Stimulated activated CD4-positive, alpha-beta T cell treated with anti-CD3 and anti-CD28 coated beads, Interleukin-12 subunit alpha, Interleukin-12 subunit beta, amount 100 ng/mL, for 4 hours (primary cell): Measurements from ENCODE around the gene GJC2.
A peak's percentile ranks its signal among the peaks of the same experiment; 100 is the strongest.
"Not testable (repeated sequence)": the region's sequence is repeated elsewhere in the genome, so short reads cannot be mapped to it uniquely, and the experiment has no call there.

Experiments
- DNase-seq: peaks from one replicate; pipeline ENCODE4 v3.0.0-alpha.2; 2020

GJC2 gene

DNA sequence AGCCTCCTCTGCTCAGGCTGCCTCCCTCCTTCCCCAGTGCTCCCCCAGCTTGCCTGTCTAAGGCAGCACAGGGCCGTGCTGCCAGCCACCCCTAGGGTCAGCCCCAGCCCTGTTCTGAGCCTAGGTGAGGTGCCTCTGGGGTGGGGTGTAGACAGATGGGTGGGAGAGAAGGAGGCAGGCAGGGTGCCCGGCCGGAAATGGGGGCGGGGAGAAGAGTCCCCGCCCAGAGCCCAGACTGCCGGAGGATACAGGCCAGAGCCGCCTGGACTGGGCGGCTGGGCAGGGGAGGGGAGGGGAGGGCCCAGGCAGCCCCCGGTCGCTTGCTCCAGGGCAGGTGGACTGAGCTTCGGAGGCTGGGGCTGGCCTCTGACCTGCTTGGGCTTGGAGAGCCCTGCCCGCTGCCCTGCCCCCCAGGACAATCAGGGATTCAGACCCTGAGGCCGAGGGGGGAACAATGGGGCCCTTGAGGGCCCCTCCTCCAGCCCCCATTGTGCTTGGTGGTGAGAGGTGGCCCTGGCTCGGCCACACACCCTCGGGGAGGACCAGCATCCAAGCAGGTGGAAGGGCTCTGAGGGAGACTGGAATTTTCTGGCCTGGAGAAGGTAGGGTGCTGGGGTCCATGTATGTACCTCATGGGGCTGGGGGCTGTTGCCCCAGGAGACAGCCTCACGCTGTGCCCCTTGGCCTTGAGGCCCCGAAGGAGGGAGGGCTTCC lies at the start of gene GJC2:
Gene GJC2 (plus strand): TSS at position 525 of the 714 bp plus-strand sequence. CDS start 7,829 bp downstream, outside the sequence.
- DNase-seq = no peak

DNA sequence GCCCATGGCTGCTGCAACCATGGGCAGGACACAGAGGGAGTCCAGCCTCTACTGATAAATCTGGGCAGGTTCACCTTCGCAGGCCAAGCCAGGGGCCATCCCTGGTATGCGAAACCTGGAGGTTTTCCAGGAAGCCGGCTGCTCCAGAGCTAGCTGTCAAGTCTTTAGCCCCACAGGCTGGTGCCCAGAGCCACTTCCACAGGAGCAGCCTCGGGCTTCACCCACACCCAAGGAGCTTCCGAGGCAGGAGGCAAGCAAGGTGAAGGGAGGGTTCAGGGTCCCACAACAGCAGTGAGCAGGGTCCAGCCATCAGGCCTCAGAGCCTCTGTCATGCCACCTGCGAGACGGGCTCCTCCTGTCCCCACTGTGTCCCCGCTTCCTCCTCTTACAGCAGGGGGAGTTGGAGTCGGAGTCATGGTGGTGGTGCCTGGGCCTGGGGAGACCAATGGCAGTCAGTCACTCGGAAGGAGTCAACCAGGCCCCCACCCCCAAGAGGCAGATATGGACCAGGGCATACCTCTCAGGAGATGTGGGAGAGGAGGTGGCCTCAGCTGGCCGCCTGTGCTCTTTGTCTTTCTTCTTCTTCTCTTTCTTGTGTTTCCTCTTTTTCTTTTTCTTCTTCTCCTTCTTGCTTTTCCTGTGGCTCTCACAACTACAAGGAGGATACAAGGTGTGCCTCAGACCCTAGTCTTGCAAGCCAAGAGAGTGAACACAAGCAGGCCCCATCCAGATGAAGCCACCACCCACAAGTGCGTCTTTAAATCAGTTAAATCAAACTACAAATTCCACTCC lies 48.7 kb upstream of the GJC2 start:
- no peak for DNase-seq

DNA sequence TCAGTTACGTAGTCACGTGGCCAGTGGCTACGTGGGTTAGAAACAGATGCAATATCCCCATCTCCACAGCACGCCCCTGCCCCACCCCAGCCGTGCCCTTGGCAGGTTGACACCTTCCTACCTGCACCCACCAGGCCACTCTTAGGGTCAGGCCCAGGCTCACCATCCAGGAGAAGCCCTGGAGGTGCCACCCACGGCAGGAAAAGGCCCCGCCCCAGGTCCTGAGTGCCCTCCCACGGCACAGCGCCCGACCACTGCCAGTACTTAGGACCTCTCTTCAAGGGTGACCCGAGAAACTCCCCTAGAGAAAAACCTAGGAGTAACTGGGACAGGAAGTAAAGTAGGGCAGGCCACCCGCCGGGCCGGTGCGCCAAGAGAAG lies 48.1 kb upstream of the GJC2 start:
- DNase-seq = no peak

- peak; percentile 54 for DNase-seq
These were observed 47.5 kb upstream of the GJC2 start for GRCh38 chr1:228101994-228102790.

DNA sequence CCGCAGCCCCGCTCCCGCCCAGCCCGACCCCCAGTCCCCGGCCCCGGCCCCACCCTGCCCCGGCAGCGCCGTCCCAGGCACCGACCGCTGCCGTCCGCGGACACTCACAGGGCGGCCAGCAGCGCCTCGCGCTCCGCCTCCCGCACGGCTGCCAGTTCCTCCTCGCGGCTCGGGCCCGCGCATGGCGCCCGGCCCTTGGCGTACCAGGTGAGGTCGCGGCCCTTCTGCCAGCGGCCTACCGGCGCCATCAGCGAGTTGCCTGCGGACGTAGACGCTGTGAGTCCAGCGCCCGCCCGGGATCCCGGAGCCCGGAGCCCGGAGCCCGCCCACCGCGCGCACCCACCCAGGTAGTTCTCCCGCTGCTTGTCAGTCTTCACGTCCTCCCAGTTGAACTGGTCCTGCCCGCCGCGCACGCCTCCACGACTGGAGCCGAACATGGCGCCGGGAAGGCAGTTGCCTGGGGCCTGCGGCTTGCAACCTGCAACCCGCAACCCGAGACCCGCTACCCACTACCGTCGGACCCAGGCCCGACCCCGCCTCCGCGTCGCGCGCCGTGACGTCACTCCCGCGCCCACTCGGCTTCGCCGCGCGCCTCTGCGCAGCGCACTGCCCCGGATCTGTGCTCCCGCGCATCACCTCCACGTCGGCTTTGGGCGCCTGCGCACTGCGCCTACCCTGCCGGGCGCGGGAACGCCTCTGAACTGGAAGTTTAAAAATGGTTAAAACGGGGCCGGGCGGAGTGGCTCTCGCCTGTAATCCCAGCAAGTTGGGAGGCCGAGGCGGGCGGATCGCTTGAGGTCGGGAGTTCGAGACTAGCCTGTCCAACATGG lies 46.7 kb upstream of the GJC2 start, which contains the start of gene C1orf35:
Gene C1orf35 (minus strand): TSS at position 535 of the 830 bp plus-strand sequence. CDS start 98 bp downstream, at position 437.
- peak; percentile 95 for DNase-seq

GRCh38 chr1:228104526-228105269 lies 45.0 kb upstream of the GJC2 start:
- DNase-seq = no peak

DNA sequence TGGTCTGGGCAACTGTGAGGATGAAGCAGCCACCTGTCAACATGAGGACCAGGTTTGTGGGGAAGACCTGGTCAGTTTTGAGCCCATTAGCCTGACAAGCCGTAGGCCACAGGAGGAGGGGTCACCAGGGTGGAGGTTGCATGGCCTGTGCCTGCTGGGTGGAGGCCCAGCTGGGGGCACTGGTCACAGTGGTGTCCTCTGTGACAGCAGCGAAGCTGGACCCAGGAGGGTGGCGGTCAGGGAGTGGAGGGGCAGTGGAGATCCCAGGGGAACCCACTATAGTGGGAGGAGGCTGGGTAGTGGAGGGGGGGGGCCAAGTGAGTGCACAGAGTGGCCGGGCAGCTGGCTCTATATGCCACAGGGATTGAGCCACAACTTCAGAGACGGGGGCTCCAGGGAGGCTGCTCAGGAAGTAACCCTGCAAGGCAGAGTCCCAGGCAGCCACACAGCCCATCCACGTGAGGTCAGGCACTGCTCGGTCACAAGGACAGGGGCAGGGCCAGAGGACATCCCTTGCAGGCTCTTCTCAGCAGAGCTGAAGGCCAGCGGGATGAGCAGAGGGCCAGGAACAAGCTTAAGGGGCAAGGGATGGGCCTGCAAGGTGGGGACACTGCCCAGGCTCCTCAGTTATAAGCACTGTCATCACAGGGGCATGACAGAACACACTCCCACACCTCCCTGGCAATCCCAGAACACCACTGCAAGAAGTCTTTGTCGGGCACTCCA lies 44.3 kb upstream of the GJC2 start:
- DNase-seq = no peak

- DNase-seq = no peak
These were observed 43.5 kb upstream of the GJC2 start for GRCh38 chr1:228105996-228106799.

GRCh38 chr1:228106800-228107054 lies 43.0 kb upstream of the GJC2 start:
- no peak for DNase-seq

- DNase-seq = no peak
These were observed 42.1 kb upstream of the GJC2 start for GRCh38 chr1:228107636-228108035.

DNA sequence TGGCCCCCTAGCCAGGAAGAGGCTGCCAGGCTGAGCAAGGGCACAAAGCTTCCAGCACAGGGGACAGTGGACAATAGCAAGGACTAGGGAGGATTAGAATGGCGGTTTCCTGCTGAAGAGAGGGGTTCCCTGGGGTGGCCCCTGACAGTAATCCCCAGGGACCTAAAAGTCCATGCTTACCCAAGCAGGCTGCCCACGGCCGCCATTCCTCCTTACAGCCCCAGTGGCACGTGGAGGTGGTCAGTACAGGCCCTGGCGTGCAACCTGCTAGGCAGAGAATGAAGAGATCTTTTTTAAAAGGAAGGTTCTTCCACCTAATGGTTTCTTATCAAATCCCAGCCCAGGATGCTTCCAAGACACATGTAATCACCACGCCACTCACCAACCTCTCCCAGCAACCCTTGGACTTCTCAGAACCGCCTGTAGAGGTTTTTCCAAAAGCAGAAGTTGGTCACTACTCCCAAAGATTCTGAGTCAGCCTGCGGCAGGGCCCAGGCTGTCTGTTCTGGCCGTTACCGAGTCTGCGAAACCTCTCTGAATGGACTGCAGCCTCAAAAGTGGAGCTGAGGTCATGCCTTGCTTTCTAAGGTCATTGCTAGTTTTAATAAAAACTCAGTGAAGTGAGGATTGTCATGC lies 41.6 kb upstream of the GJC2 start:
- no peak for DNase-seq

DNA sequence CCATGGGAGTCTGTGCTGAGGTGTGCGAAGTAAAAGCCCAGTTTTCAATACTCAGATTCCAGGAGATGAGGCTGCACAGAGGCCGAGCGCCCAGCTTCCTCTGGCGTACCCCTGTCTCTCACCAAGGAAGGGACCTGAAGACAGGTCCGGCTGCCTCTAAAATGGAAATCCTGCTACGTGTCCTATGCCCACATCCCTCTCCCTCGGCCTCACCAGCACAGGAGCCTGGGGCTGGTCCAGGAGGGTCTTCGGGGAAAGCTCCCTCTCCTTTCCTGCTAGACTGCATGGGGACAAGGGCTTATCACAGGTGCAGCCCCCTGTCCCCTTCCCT lies 41.0 kb upstream of the GJC2 start:
- DNase-seq = no peak

GRCh38 chr1:228109073-228109961 lies 40.4 kb upstream of the GJC2 start, which contains the start of gene MRPL55:
Gene MRPL55, minus strand, starts transcription at chr1:228109299. Its CDS starts 1,039 bp downstream, at chr1:228108260.
- DNase-seq = peak; percentile 98

DNA sequence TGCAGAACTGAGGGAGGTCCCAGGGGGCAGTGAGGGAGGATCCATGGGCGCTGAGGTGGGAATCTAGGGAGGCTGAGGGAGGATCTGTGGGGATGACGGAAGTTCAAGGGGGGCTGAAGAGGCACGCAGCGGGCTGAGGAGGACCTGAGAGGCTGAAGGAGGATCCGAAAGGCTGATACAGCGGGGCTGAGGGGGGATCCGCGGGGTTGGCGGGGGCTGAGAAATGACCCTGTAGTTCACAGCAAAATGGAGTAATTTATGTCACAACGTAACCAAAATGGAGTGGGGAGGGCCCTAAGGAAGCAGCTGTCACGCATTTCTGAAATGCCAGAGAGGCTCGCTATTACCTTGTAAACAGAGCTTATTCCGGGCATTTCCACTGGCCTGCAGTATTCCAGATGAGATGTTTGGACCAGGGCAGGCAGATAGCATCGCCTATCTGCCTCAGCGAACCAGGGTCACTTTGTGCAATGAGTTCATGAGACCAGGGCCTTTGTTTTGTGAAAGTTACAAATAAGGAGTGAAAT lies 39.7 kb upstream of the GJC2 start:
- DNase-seq = no peak

DNA sequence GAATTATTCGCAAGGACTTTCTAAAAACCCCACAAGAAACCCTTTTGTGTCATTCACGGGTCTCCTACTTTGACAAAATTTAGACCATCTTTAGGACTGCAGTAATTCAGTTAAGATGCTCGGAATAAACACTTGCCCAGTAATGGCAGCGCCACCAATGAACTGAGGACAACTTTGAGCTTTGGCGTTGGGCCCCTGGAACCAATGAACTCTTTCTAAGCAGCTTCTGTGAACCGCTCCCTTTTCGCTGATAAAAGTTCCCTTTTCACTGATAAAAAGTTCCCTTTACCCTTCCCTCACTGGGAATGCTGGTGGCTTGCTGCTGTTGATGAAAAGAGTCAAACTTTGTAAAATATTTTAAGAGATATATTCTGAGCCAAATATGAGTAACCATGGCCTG lies 39.2 kb upstream of the GJC2 start:
- no peak for DNase-seq

DNA sequence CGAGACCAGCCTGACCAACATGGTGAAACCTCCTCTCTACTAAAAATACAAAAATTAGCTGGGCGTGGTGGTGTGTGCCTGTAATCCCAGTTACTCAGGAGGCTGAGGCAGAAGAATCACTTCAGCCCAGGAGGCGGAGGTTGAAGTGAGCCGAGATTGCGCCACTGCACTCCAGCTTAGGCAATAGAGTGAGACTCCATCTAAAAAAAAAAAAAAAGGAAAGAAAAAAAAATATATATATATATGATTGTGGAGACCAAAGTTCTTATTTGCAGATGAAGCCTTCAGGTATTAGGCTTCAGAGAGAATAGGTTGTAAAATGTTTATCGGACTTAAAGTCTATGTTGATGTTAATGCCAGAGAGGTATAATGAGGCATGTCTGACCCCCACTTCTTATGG lies 38.4 kb upstream of the GJC2 start:
- not testable (repeated sequence) for DNase-seq

DNA sequence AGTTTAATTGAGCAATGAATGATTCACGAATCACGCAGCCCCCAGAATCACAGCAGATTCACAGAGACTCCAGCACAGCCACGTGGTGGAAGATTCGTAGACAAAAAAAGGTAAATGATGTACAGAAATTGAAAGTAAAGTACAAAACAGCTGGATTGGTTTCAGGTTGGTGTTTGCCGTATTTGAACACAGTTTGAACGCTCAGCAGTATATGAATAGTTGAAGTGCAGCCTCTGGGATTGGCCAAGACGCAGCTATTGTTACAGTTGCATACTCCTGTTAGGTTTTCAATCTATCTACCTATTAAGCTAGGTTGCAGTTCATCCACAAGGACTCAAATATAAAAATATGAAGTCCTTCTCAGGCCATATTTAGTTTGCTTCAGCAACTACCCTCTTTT lies 37.6 kb upstream of the GJC2 start:
- no peak for DNase-seq

DNA sequence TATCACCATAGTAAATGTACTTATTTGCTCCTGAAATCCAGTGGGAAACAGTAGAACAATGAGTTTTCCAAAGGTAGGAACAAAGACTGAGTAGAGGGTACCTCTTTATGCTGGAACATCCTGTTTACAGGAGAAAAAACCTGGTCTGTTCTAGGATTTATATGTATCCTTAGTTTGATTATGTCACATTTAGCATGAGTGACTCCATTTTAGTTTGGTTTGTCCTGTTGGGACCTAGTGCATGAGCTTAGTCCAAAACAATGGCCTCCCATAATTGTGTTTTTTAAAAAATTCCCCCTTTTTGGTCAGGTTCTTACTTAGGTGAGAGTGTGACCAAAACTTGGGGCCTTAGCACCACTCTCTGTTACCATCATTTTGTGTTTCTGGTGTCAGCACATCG lies 37.1 kb upstream of the GJC2 start:
- no peak for DNase-seq

DNA sequence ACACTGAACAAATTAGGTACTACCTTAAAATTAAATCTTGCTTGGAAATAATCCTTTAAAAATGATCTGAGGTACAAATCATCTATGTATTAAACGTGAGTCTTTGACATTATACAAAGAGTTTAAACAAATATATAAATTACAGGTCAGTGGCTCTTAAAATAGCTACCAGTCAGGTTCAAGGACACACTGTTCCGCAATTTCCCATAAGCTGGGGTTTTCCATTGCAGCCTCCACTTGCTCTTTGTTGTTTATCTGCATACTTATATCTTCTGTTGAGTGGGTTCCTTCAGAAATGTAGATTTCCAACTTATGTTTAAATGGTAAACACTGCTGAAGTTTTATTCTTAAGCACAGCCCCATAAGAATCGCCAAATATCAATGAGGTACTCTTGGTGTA lies 34.9 kb upstream of the GJC2 start:
- DNase-seq = no peak
